Stimulated activated naive B cell treated with anti-CD40 and anti-IgM and Interleukin-4, amounts not matched to agents 10 μg/mL and 1 μg/mL and 100 μg/mL, for 72 hours (primary cell): ENCODE measurements around the gene HES6.
A peak's percentile ranks its signal among the peaks of the same experiment; 100 is the strongest.

Experiments
- ATAC-seq, 2 donors: fragments of 150-1000 bp; cut with Tn5 transposase; replicated peaks; 2 replicates each; pipeline ENCODE4 v1.10.0; 2021; ENCODE audit warnings: moderate library complexity in 1 of 2
- DNase-seq: peaks from one replicate; pipeline ENCODE4 v3.0.0; 2021
- H3K27ac Mint-ChIP-seq: one replicate; pipeline ENCODE4 v1.8.0; 2022; ENCODE audit warnings: mild to moderate bottlenecking, mixed read lengths
- H3K27me3 Mint-ChIP-seq, 2 donors: one replicate each; pipeline ENCODE4 v1.8.0; 2022; ENCODE audit warnings: mixed read lengths in 2 of 2
- H3K36me3 Mint-ChIP-seq, 2 donors: one replicate each; pipeline ENCODE4 v1.8.0; 2022; ENCODE audit warnings: mixed read lengths in 2 of 2, mild to moderate bottlenecking in 1 of 2
- H3K4me1 Mint-ChIP-seq, 2 donors: one replicate each; pipeline ENCODE4 v1.8.0; 2022; ENCODE audit warnings: mixed read lengths in 2 of 2, mild to moderate bottlenecking in 1 of 2
- H3K4me3 Mint-ChIP-seq, 2 donors: one replicate each; pipeline ENCODE4 v1.8.0; 2022; ENCODE audit warnings: mild to moderate bottlenecking in 2 of 2, mixed read lengths in 2 of 2, moderate library complexity in 1 of 2
- H3K9me3 Mint-ChIP-seq, 2 donors: one replicate each; pipeline ENCODE4 v1.8.0; 2022; ENCODE audit warnings: mixed read lengths in 2 of 2, mild to moderate bottlenecking in 1 of 2

HES6 gene

GRCh38 chr2:238252766-238253630 lies 13.2 kb upstream of the HES6 start:
- H3K27me3 Mint-ChIP-seq, result no peaks in the 10 kb centered on the region
- no peaks in the 10 kb centered on the region for H3K4me1 Mint-ChIP-seq
- ATAC-seq (no peak), DNase-seq (no peak)
- H3K9me3 Mint-ChIP-seq, result no peaks in the 10 kb centered on the region
- peaks cover 32 to 61% of the 10 kb centered on the region in 2 donors for H3K36me3 Mint-ChIP-seq
- H3K4me3 Mint-ChIP-seq, result no peak overlapping the region
- H3K27ac Mint-ChIP-seq, result no peak overlapping the region

- Mint-ChIP-seq H3K27me3 (no peaks in the 10 kb centered on the region), H3K4me3 (no peak overlapping the region), H3K9me3 (no peaks in the 10 kb centered on the region), H3K27ac (no peak overlapping the region), H3K36me3 (peaks cover 37 to 66% of the 10 kb centered on the region in 2 donors), H3K4me1 (no peaks in the 10 kb centered on the region)
- ATAC-seq (no peak), DNase-seq (no peak)
Measured at GRCh38 chr2:238251986-238252385, 12.1 kb upstream of the HES6 start.

- H3K36me3 Mint-ChIP-seq, result peaks cover 41 to 66% of the 10 kb centered on the region in 2 donors
- no peak for ATAC-seq
Measured at GRCh38 chr2:238251331-238251730, 11.5 kb upstream of the HES6 start.

GRCh38 chr2:238250896-238251295 lies 11.1 kb upstream of the HES6 start:
- Mint-ChIP-seq H3K36me3 (peaks cover 45 to 67% of the 10 kb centered on the region in 2 donors), H3K4me3 (no peak overlapping the region), H3K27me3 (no peaks in the 10 kb centered on the region), H3K4me1 (no peaks in the 10 kb centered on the region), H3K9me3 (no peaks in the 10 kb centered on the region), H3K27ac (no peak overlapping the region)
- no peak for ATAC-seq
- no peak for DNase-seq

More at GRCh38 chr2:238251331-238251730, 11.5 kb upstream of the HES6 start:
- H3K4me1 Mint-ChIP-seq, result no peaks in the 10 kb centered on the region
- no peaks in the 10 kb centered on the region for H3K9me3 Mint-ChIP-seq
- no peak overlapping the region for H3K4me3 Mint-ChIP-seq
- no peaks in the 10 kb centered on the region for H3K27me3 Mint-ChIP-seq
- H3K27ac Mint-ChIP-seq, result no peak overlapping the region
- no peak for DNase-seq

- Mint-ChIP-seq H3K36me3 (peaks cover 41 to 61% of the 10 kb centered on the region in 2 donors), H3K27ac (peak overlapping the region; percentile 65), H3K27me3 (no peaks in the 10 kb centered on the region), H3K9me3 (no peaks in the 10 kb centered on the region), H3K4me1 (no peaks in the 10 kb centered on the region), H3K4me3 (no peak overlapping the region)
- ATAC-seq (no peak), DNase-seq (no peak)
Measured at GRCh38 chr2:238247841-238248453, 8.1 kb upstream of the HES6 start.

- peaks cover 34 to 54% of the 10 kb centered on the region in 2 donors for H3K36me3 Mint-ChIP-seq
- ATAC-seq, result no peak
- H3K4me3 Mint-ChIP-seq, result no peak overlapping the region
- no peak for DNase-seq
- no peak overlapping the region for H3K27ac Mint-ChIP-seq
- H3K9me3 Mint-ChIP-seq, result no peaks in the 10 kb centered on the region
- no peaks in the 10 kb centered on the region for H3K4me1 Mint-ChIP-seq
- H3K27me3 Mint-ChIP-seq, result no peaks in the 10 kb centered on the region
Measured at GRCh38 chr2:238247002-238247822, 7.4 kb upstream of the HES6 start.

- DNase-seq (no peak), ATAC-seq (no peak)
- H3K36me3 Mint-ChIP-seq, result peaks cover 22 to 27% of the 10 kb centered on the region in 2 donors
- H3K9me3 Mint-ChIP-seq, result no peaks in the 10 kb centered on the region
- peaks cover 4 to 6% of the 10 kb centered on the region in 2 donors for H3K27me3 Mint-ChIP-seq
- peaks cover 2 to 14% of the 10 kb centered on the region in 2 donors for H3K4me1 Mint-ChIP-seq
- H3K4me3 Mint-ChIP-seq, result no peak overlapping the region
- H3K27ac Mint-ChIP-seq, result no peak overlapping the region
Measured at GRCh38 chr2:238244151-238244550, 4.3 kb upstream of the HES6 start.

- Mint-ChIP-seq H3K4me1 (peaks cover 2 to 14% of the 10 kb centered on the region in 2 donors), H3K27me3 (peaks cover 4 to 6% of the 10 kb centered on the region in 2 donors), H3K9me3 (no peaks in the 10 kb centered on the region), H3K4me3 (no peak overlapping the region), H3K36me3 (peaks cover 22 to 27% of the 10 kb centered on the region in 2 donors), H3K27ac (no peak overlapping the region)
- DNase-seq, result no peak
- no peak for ATAC-seq
Measured at GRCh38 chr2:238243496-238244076, 3.7 kb upstream of the HES6 start.

- H3K27me3 Mint-ChIP-seq, result peaks cover 4 to 6% of the 10 kb centered on the region in 2 donors
- DNase-seq (no peak), ATAC-seq (no peak)
- H3K36me3 Mint-ChIP-seq, result peaks cover 23 to 24% of the 10 kb centered on the region in 2 donors
- H3K27ac Mint-ChIP-seq, result no peak overlapping the region
- H3K4me3 Mint-ChIP-seq, result no peak overlapping the region
- H3K9me3 Mint-ChIP-seq, result no peaks in the 10 kb centered on the region
- H3K4me1 Mint-ChIP-seq, result peaks cover 2 to 20% of the 10 kb centered on the region in 2 donors
Measured at GRCh38 chr2:238242731-238243495, 3.1 kb upstream of the HES6 start.

- H3K27me3 Mint-ChIP-seq, result peaks cover 4 to 6% of the 10 kb centered on the region in 2 donors
- ATAC-seq, result no peak
- peaks cover 16 to 19% of the 10 kb centered on the region in 2 donors for H3K36me3 Mint-ChIP-seq
- H3K27ac Mint-ChIP-seq, result no peak overlapping the region
- no peak for DNase-seq
- H3K4me3 Mint-ChIP-seq, result peak overlapping the region in 1 of 2 donors; percentile 51
- peaks cover 2 to 21% of the 10 kb centered on the region in 2 donors for H3K4me1 Mint-ChIP-seq
- no peaks in the 10 kb centered on the region for H3K9me3 Mint-ChIP-seq
Measured at GRCh38 chr2:238241970-238242369, 2.1 kb upstream of the HES6 start.

GRCh38 chr2:238240757-238241711 lies 1.2 kb upstream of the HES6 start:
- Mint-ChIP-seq H3K9me3 (no peaks in the 10 kb centered on the region), H3K27ac (peak overlapping the region; percentile 79), H3K36me3 (peaks cover 7 to 12% of the 10 kb centered on the region in 2 donors), H3K27me3 (peaks cover 10% of the 10 kb centered on the region in 2 donors), H3K4me3 (peak overlapping the region; percentile 25 to 96), H3K4me1 (peaks cover 2 to 21% of the 10 kb centered on the region in 2 donors)
- ATAC-seq, result no peak
- DNase-seq, result no peak

GRCh38 chr2:238239543-238239862 lies 335 bp downstream of the HES6 start:
- Mint-ChIP-seq H3K27me3 (peaks cover 21 to 23% of the 10 kb centered on the region in 2 donors), H3K4me1 (peaks cover 8 to 23% of the 10 kb centered on the region in 2 donors), H3K4me3 (peak overlapping the region; percentile 62 to 96), H3K36me3 (peaks cover 0 to 8% of the 10 kb centered on the region in 2 donors), H3K27ac (no peak overlapping the region), H3K9me3 (no peaks in the 10 kb centered on the region)
- peak in 1 of 2 donors; percentile 26 for ATAC-seq
- no peak for DNase-seq
